Stimulated activated CD4-positive, alpha-beta T cell treated with anti-CD3 and anti-CD28 coated beads, Interleukin-15, amount 100 ng/mL, for 1 hour (primary cell): ENCODE results near the gene GSTK1.

ENCODE experiments used
- DNase-seq, 2 donors: peaks; one replicate each; pipeline ENCODE4 v3.0.0-alpha.2; 2020; ENCODE audit warnings: low read depth in 1 of 2, low spot score in 1 of 2

GSTK1 gene

GRCh38 chr7:143295870-143296269 lies 32.6 kb downstream of the GSTK1 start:
- DNase-seq: no peak

GRCh38 chr7:143296686-143297085 lies 33.4 kb downstream of the GSTK1 start:
- no peak for DNase-seq

GRCh38 chr7:143299346-143299745 lies 36.1 kb downstream of the GSTK1 start:
- DNase-seq: no peak

- peak; percentile 28 to 42 for DNase-seq
Observed at GRCh38 chr7:143299840-143300239, 36.6 kb downstream of the GSTK1 start.

GRCh38 chr7:143300959-143301935 lies 38.0 kb downstream of the GSTK1 start:
- DNase-seq: no peak

- no peak for DNase-seq
Observed at GRCh38 chr7:143303733-143304132, 40.5 kb downstream of the GSTK1 start.

- no peak for DNase-seq
Observed at GRCh38 chr7:143304938-143305337, 41.7 kb downstream of the GSTK1 start.

- peak; percentile 32 to 60 for DNase-seq
Observed at GRCh38 chr7:143305423-143306070, 42.3 kb downstream of the GSTK1 start.

GRCh38 chr7:143308632-143309031 lies 45.4 kb downstream of the GSTK1 start:
- no peak for DNase-seq

GRCh38 chr7:143314127-143314526 lies 50.9 kb downstream of the GSTK1 start:
- no peak for DNase-seq

GRCh38 chr7:143315776-143316175 lies 52.5 kb downstream of the GSTK1 start, which contains the start of gene CLCN1:
CLCN1 (plus strand) TSS chr7:143316111; CDS start chr7:143316213, 102 bp downstream.
- DNase-seq: no peak

- DNase-seq: no peak
Observed at GRCh38 chr7:143316492-143316891, 53.3 kb downstream of the GSTK1 start.

- no peak for DNase-seq
Observed at GRCh38 chr7:143318661-143319060, 55.4 kb downstream of the GSTK1 start.
